Right hindlimb (tissue), 1 donor: Measurements from ENCODE around the gene CSTF3.
"Not testable (repeated sequence)": the region's sequence is repeated elsewhere in the genome, so short reads cannot be mapped to it uniquely, and the experiment has no call there.

Experiments used
- DNase-seq: peaks from one replicate; pipeline ENCODE4 v3.0.0-alpha.2; 2018

CSTF3 gene

DNA sequence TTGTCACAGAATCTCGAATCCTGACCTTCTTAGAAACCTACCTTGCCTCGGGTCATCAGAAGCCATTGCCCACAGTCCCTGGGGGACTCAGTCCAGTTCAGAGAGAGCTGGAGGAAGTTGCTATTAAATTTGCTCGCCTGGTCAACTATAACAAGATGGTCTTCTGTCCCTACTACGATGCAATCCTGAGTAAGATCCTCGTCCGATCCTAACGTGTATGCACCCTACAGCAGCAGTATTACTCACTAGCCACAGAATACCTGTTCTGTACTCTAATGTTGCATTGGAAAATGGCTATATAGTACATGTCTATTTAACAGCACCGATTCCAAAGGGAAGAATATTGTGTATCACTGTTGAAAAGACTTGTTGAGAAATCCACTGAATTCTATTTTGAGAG, 88.8 kb downstream of the CSTF3 start:
- no peak for DNase-seq

DNA sequence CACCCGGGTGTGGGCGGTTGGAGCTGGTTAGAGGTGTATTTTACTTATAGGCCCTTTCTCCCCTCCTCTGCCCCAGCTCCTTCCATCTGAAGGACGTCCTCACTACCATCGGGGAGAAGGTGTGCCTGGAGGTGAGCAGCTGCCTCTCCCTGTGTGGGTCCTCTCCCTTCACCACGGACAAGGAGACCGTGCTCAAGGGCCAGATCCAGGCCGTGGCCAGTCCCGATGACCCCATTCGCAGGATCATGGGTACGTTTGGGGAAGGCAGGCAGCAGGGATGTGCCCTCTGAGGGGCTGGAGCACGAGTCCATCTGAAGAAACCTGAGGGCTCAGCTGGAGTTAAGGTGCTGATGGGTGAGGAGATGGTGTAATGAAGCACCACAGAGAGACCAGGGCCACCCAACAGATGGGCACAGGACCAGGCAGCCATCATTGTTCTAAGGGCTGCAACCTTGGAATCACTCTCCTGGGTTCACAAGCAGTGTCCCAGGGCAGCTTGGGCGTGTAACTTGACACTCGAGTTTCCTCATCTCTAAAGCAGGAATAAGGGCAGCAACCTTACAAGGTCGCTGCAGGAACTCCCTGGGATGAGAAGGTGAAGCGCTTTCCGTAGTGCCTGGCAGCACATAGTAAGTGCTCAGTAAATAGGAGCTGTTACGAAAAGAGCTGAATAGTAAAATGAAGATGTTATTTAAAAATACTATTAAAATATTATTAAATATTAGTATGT, 92.5 kb downstream of the CSTF3 start:
- DNase-seq: no peak

DNA sequence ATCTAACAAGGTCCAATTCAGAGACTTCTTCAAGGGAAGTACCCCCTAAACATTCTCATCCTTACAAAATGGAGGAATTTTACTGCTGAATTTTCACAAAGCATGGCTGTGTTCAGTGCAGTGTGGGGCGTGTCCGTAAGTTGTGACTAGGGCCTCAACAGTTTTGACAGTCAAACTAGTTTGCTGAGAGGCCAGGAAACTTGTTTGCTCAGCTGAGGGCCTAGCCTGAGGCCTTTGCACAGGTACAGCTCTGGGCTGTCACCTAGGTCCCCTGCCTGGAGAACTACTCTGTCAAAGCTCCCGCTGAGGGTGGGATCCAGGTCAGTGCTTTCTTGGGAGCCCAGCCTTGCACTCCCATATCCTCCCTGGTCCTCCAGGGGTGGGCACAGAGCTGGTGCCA, 94.0 kb downstream of the CSTF3 start:
- DNase-seq: no peak

DNA sequence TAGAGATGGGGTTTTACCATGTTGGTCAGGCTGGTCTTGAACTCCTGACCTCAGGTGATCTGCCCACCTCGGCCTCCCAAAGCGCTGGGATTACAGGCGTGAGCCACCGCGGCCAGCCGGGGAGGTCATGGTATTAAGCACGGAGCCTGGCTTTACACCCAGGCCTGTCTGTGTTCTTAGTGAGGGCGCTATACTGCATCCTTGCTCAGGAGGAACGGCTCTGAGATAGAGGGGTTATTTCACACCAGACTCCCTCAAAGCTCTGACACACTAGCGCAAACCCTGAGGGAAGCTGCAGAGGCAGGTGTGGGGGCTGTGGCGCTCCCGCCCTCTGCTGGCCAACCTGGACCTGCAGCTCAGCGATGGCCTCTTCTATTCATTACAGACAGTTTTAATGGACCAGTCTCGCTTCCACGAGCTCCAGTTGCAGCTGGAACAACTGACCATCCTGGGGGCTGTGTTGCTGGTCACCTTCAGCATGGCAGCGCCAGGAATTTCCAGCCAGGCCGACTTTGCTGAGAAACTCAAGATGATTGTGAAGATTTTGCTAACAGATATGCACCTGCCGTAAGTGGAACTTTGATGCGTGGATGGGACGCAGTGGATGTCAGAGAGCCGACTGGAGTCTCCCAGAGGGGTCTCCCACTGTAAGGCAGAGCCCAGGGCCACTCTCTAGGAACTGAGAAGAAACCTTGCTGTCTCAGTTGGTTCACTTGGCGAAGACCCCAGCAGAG, 95.7 kb downstream of the CSTF3 start:
- DNase-seq: peak; percentile 75

GRCh38 chr11:33064866-33065265, 96.4 kb downstream of the CSTF3 start:
- no peak for DNase-seq

DNA sequence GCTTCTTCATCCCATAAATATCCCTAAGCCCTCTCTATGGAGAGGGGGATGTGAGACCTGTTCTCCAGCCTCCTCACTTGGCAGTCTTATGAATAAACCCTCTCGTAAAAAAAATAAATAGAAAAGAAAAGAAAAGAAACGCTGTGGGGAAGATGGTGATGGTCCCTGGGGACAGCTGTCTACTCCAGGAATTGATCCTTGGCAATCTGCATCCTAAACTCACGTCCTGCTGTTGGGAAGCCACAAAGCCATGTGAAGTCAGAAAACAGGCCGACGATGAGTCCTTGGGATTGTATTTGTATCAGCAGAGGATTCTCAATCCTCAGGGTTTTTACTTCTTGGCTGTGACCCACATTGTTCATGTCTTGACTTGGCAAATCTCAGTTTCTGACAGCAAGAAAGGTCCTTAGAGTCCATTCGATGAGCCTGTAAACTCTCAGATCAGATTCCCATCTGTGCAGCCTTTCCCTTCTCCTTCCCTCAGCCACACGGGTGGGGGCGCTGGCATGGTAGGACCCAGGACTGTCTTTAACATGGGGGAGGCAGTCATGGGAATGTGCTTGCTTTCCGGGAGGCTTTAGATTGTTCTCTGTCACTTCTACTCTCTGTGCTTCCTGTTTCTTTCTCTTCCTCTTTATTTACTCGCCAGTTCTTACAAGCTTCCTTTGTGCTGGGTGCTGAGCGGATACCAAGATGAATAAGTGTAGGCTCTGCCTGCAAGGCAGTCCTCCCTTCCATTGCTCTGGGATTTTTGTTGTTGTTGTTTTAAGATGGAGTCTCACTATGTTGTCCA, 97.1 kb downstream of the CSTF3 start:
- no peak for DNase-seq

- DNase-seq: no peak
Observed at GRCh38 chr11:33063326-33063881, 97.9 kb downstream of the CSTF3 start.

GRCh38 chr11:33062137-33062536, 99.1 kb downstream of the CSTF3 start:
- no peak for DNase-seq

DNA sequence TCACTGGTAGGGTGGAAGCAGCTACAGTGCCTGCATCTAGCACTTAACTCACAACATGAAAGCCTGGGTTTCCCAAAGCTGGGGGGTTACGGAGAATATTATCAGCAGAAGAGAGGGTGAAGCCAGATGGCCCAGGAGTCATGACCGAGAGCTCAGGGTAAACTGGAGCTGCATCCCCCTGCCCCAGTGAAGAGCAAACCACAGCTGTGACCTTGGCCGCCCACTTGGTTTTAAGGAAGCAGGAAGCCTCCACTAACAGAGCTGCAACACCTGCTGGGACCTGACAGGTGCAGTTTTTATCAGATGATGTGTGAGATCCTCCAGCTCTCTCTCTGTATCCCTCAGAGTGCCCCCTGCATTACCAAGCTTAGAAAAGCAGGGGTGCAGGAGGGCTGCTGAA, 101.0 kb downstream of the CSTF3 start:
- no peak for DNase-seq

GRCh38 chr11:33059331-33060007, 101.8 kb downstream of the CSTF3 start:
- no peak for DNase-seq

DNA sequence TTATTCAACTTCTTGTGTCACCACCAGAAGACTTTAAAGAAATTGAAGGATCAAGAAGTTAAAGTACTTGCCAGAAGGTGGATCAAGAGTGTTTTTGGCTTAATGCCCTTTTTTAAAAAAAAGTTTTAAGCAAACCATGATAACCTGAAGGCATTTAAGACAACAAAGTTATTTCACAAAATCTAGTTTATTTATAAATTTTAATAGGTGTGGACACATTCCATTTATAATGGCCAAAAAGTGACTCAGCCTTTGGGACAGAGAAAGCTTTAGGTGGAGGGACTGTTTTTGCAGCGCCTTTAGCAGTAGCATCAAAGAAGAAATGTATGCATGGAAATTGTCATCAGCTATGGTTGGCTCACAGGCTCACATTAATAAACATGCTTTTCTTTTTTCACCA, 104.0 kb downstream of the CSTF3 start:
- no peak for DNase-seq

- no peak for DNase-seq
Observed at GRCh38 chr11:33055375-33055774, 105.9 kb downstream of the CSTF3 start.

GRCh38 chr11:33052231-33052630, 109.0 kb downstream of the CSTF3 start:
- no peak for DNase-seq

- not testable (repeated sequence) for DNase-seq
Observed at GRCh38 chr11:33049565-33050408, 111.5 kb downstream of the CSTF3 start.

GRCh38 chr11:33048701-33049100, 112.6 kb downstream of the CSTF3 start:
- not testable (repeated sequence) for DNase-seq

DNA sequence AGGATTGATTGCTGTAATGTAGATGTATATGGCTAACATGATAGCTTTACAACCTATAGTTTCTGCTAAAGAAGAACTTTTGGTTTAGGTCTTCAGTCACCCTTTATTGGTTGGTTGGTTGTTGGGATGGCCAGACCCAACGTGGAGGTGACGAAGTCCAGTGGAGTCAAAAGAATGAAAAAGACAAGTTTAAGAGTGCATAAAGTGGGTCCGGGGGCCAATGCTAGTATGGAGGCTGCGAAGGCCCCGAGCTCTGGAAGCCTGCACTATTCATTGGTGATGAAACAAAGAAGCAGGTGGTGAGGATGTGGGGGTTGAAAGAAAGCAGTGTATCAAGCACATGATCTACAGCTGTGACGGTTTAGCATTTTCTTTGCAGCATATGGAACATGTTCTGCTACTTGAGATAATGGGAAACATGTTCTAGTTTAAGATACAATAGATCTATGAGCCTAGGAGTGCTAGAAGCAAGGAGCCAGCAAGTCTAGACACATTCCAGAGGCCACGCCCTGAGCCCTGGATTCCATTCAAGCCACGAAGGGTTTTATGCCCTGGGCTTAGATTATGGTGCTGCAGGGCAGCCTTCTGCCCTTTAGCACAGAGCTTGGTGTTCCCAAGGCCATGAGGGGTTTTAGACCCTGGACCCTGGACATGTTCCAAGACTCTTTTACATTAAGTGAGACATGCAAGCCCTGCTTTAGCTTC, 115.6 kb downstream of the CSTF3 start:
- no peak for DNase-seq

- no peak for DNase-seq
Observed at GRCh38 chr11:33044285-33044756, 117.0 kb downstream of the CSTF3 start.

GRCh38 chr11:33043221-33043830, 118.0 kb downstream of the CSTF3 start:
- no peak for DNase-seq

GRCh38 chr11:33040862-33041453, 120.3 kb downstream of the CSTF3 start:
- DNase-seq: no peak
